HEK293 (cell line): ENCODE measurements around the gene SCGB1A1.

Source experiments
- CTCF ChIA-PET: fragments of 350-600 bp; formaldehyde crosslinking; extraction: SDS; loops from one replicate; lab custom pipeline; 2021; ENCODE audit warnings: antibody characterized with exemption; lab: Yijun Ruan, JAX
- POLR2A ChIA-PET: fragments of 300-600 bp; formaldehyde crosslinking; extraction: SDS; loops from one replicate; lab custom pipeline; 2020; ENCODE audit warnings: antibody characterized with exemption, inconsistent platforms; lab: Yijun Ruan, JAX
- H3K27ac ChIP-seq: fragments of 200-500 bp; sonication (Bioruptor generic); 2 replicates; pipeline ENCODE4 v1.5.1; 2014; ENCODE audit warnings: low read depth, low read length, control low read depth, inconsistent platforms; ENCODE audit errors: extremely low read depth
- H3K36me3 ChIP-seq, 2 experiments: fragments of 200-500 bp in 1 of 2; sonication (Bioruptor generic) in 1 of 2; 1 replicate in 1 of 2; 2 replicates in 1 of 2; pipeline ENCODE4 v1.5.1; 2014 to 2017; ENCODE audit warnings: inconsistent platforms in 2 of 2, low read length in 2 of 2; ENCODE audit not compliant: control insufficient read depth in 2 of 2, insufficient read depth in 1 of 2
- H3K4me1 ChIP-seq: fragments of 200-500 bp; sonication (Bioruptor generic); 2 replicates; pipeline ENCODE4 v1.5.1; 2014; ENCODE audit warnings: mild to moderate bottlenecking, low read length, inconsistent platforms; ENCODE audit not compliant: control insufficient read depth, insufficient read depth
- H3K4me3 ChIP-seq: 2 replicates; pipeline ENCODE4 v1.5.1; 2011; ENCODE audit warnings: low read depth, mild to moderate bottlenecking, control low read depth, low read length, moderate library complexity
- H3K9me3 ChIP-seq: fragments of 200-500 bp; sonication (Bioruptor generic); 2 replicates; pipeline ENCODE4 v1.5.1; 2014; ENCODE audit warnings: low read depth, low read length, inconsistent platforms; ENCODE audit not compliant: control insufficient read depth, insufficient read depth
- FEZF1 ChIP-seq: fragments of 450-650 bp; formaldehyde crosslinking; IDR thresholded peaks from 2 replicates; pipeline ENCODE4 v1.5.1; 2016; ENCODE audit warnings: missing biosample characterization, missing genetic modification characterization
- INSM2 ChIP-seq: fragments of 450-650 bp; formaldehyde crosslinking; IDR thresholded peaks from 2 replicates; pipeline ENCODE4 v1.5.1; 2016; ENCODE audit warnings: missing biosample characterization, missing genetic modification characterization
- KLF9 ChIP-seq: fragments of 450-650 bp; formaldehyde crosslinking; IDR thresholded peaks from 2 replicates; pipeline ENCODE4 v1.5.1; 2016; ENCODE audit warnings: missing biosample characterization, missing genetic modification characterization, low read depth
- WT1 ChIP-seq: fragments of 450-650 bp; formaldehyde crosslinking; IDR thresholded peaks from 2 replicates; pipeline ENCODE4 v1.5.1; 2016; ENCODE audit warnings: missing biosample characterization, missing genetic modification characterization
- YY1 ChIP-seq: fragments of 450-650 bp; formaldehyde crosslinking; IDR thresholded peaks from 2 replicates; pipeline ENCODE4 v1.5.1; 2018; ENCODE audit warnings: missing biosample characterization, missing genetic modification characterization
- ZBTB48 ChIP-seq: fragments of 450-650 bp; formaldehyde crosslinking; IDR thresholded peaks from 2 replicates; pipeline ENCODE4 v1.5.1; 2016; ENCODE audit warnings: missing biosample characterization, missing genetic modification characterization
- ZBTB8A ChIP-seq: fragments of 450-650 bp; formaldehyde crosslinking; IDR thresholded peaks from 2 replicates; pipeline ENCODE4 v1.5.1; 2016; ENCODE audit warnings: missing biosample characterization, missing genetic modification characterization
- ZNF184 ChIP-seq: fragments of 450-650 bp; IDR thresholded peaks from 2 replicates; pipeline ENCODE4 v1.5.1; 2018; ENCODE audit warnings: missing biosample characterization, mild to moderate bottlenecking, missing genetic modification characterization
- ZNF366 ChIP-seq: fragments of 450-650 bp; formaldehyde crosslinking; conservative IDR thresholded peaks from 2 replicates; pipeline ENCODE4 v1.5.1; 2016; ENCODE audit warnings: missing biosample characterization, missing genetic modification characterization
- ZNF48 ChIP-seq: fragments of 450-650 bp; formaldehyde crosslinking; IDR thresholded peaks from 2 replicates; pipeline ENCODE4 v1.5.1; 2016; ENCODE audit warnings: missing biosample characterization, missing genetic modification characterization
- ZNF514 ChIP-seq: fragments of 450-650 bp; formaldehyde crosslinking; IDR thresholded peaks from 2 replicates; pipeline ENCODE4 v1.5.1; 2016; ENCODE audit warnings: missing biosample characterization, missing genetic modification characterization
- ZNF548 ChIP-seq: fragments of 450-650 bp; formaldehyde crosslinking; IDR thresholded peaks from 2 replicates; pipeline ENCODE4 v1.5.1; 2016; ENCODE audit warnings: missing biosample characterization, missing genetic modification characterization
- ZNF610 ChIP-seq: fragments of 450-650 bp; formaldehyde crosslinking; IDR thresholded peaks from 2 replicates; pipeline ENCODE4 v1.5.1; 2016; ENCODE audit warnings: missing biosample characterization, missing genetic modification characterization, borderline replicate concordance
- ZSCAN16 ChIP-seq: fragments of 450-650 bp; formaldehyde crosslinking; IDR thresholded peaks from 2 replicates; pipeline ENCODE4 v1.5.1; 2016; ENCODE audit warnings: missing biosample characterization, missing genetic modification characterization
- TF ChIP-seq, protein P1 (sequence below): fragments of 450-650 bp; formaldehyde crosslinking; IDR thresholded peaks from 2 replicates; pipeline ENCODE4 v1.5.1; 2016; ENCODE audit warnings: missing biosample characterization, missing genetic modification characterization
- TF ChIP-seq, protein P2 (sequence below): fragments of 450-650 bp; formaldehyde crosslinking; IDR thresholded peaks from 2 replicates; pipeline ENCODE4 v1.5.1; 2016; ENCODE audit warnings: missing biosample characterization, missing genetic modification characterization

SCGB1A1 gene

DNA sequence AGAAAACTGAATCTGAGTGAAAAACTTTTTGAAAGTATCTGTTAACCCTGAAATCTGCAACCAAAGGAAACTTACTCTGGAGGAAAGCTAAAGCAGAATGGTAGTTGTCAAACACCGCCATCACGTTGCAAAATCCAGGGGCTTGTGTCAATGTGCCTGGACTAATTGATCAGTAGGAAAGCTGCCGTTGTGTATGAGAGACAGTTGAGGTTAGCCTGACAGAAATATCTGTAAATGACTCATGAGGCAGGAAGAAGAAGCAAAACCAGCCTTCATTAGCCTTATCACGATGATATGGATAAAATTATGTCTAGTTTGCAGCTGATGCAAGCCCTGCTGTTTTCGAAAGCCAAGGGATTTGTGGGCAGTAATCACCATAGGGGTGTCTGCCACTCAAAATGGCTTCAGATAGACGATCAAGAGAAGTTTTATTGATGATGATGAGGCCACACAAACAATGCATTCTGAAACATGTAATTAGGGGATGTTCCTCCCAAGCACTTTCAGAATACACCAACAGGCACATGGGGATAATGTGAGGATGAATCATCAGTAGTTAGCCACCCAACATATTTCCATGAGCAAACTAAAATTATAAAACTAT, 8.9 kb downstream of the SCGB1A1 start (continued):
- 0 out of 2 replicates have a peak, but pooled peaks have one; percentile 32 for TF ChIP-seq WT1 (tag by site-specific recombination)
- no peak for TF ChIP-seq ZNF184 (tag by site-specific recombination)
- TF ChIP-seq, protein P1, sequence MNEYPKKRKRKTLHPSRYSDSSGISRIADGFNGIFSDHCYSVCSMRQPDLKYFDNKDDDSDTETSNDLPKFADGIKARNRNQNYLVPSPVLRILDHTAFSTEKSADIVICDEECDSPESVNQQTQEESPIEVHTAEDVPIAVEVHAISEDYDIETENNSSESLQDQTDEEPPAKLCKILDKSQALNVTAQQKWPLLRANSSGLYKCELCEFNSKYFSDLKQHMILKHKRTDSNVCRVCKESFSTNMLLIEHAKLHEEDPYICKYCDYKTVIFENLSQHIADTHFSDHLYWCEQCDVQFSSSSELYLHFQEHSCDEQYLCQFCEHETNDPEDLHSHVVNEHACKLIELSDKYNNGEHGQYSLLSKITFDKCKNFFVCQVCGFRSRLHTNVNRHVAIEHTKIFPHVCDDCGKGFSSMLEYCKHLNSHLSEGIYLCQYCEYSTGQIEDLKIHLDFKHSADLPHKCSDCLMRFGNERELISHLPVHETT (tag by site-specific recombination) = no peak
- no peak for TF ChIP-seq ZBTB48
- 0 out of 2 replicates have a peak, but pooled peaks have one; percentile 14 for TF ChIP-seq ZNF366 (tag by site-specific recombination)
- no peak for TF ChIP-seq FEZF1
- no peak for TF ChIP-seq ZBTB8A (tag by site-specific recombination)
- no peak for TF ChIP-seq ZNF548 (tag by site-specific recombination)
- no peak for TF ChIP-seq ZNF48 (tag by site-specific recombination)
- TF ChIP-seq ZNF610 (tag by site-specific recombination) = no peak
- no peak for TF ChIP-seq YY1 (tag by site-specific recombination)
- TF ChIP-seq ZNF514 (tag by site-specific recombination) = no peak
- no peak for TF ChIP-seq ZSCAN16 (tag by site-specific recombination)

DNA sequence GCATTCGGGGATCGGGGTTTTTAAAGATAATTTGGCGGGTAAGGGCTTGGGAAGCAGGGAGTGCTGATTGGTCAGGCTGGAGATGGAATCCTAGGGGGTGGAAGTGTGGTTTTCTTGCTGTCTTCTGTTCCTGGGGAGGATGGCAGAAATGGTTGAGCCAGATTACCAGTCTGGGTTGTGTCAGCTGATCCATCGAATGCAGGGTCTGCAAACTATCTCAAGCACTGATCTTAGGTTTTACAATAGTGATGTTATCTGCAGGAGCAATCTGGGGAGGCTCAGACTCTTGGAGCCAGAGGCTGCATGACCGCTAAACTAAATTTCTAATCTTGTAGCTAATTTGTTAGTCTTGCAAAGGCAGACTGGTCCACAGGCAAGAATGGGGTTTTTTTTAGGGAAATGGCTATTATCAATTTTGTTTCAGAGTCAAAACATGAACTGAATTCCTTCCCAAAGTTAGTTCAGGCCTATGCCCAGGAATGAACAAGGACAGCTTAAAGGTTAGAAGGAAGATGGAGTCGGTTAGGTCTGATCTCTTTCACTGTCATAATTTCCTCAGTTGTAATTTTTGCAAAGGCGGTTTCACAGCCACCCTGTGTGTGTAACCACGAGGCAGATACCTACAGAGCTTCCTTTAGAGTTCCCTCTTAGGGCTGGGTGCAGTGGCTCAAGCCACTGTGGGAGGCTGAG, 10.2 kb downstream of the SCGB1A1 start:
- TF ChIP-seq KLF9 (tag by site-specific recombination) = no peak
- no peak for TF ChIP-seq INSM2 (tag by site-specific recombination)
- Histone ChIP-seq H3K36me3 (no peaks in the 10 kb centered on the region), H3K4me3 (no peak overlapping the region), H3K4me1 (no peaks in the 10 kb centered on the region; the same call in 1 of the 2 replicates), H3K9me3 (no peaks in the 10 kb centered on the region), H3K27ac (no peak overlapping the region)
- CTCF ChIA-PET = interaction anchor here (0.6 to 1.3 kb wide), 4 partner anchors 55 to 621 kb away, joined by 3 to 6 read pairs (median 4); no protein-coding TSS in a partner anchor
- POLR2A ChIA-PET = no interaction called here

DNA sequence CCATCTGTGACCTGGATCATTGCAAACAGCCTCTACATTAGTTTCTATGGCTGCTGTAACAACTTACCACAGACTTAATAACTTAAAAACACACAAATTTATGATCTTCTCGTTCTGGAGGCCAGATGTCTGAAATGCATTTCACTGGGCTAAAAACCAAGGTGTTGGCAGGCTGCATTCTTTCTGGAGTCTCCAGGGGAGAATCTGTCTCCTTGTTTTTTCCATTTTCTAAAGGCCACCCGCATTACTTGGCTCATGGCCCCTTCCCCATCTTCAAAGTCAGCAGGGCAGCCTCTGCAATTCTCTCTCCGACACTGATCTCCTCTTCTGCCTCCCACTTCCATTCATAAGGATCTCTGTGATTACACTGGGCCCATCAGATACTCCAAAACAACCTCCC, 11.6 kb downstream of the SCGB1A1 start:
- no peaks in the 10 kb centered on the region for H3K9me3 ChIP-seq
- no peaks in the 10 kb centered on the region; the same call in 1 of the 2 replicates for H3K4me1 ChIP-seq
- no peak overlapping the region for H3K4me3 ChIP-seq
- TF ChIP-seq, protein P2, sequence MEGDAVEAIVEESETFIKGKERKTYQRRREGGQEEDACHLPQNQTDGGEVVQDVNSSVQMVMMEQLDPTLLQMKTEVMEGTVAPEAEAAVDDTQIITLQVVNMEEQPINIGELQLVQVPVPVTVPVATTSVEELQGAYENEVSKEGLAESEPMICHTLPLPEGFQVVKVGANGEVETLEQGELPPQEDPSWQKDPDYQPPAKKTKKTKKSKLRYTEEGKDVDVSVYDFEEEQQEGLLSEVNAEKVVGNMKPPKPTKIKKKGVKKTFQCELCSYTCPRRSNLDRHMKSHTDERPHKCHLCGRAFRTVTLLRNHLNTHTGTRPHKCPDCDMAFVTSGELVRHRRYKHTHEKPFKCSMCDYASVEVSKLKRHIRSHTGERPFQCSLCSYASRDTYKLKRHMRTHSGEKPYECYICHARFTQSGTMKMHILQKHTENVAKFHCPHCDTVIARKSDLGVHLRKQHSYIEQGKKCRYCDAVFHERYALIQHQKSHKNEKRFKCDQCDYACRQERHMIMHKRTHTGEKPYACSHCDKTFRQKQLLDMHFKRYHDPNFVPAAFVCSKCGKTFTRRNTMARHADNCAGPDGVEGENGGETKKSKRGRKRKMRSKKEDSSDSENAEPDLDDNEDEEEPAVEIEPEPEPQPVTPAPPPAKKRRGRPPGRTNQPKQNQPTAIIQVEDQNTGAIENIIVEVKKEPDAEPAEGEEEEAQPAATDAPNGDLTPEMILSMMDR (tag by site-specific recombination) = no peak
- TF ChIP-seq INSM2 (tag by site-specific recombination) (no peak), WT1 (tag by site-specific recombination) (no peak)
- CTCF ChIA-PET = no interaction called here
- H3K36me3 ChIP-seq = no peaks in the 10 kb centered on the region
- POLR2A ChIA-PET = no interaction called here
- H3K27ac ChIP-seq = no peak overlapping the region
